SK-N-SH (cell line): ENCODE measurements around the gene ARMC6. TPM values are rescaled to one million over a fixed set of nuclear protein-coding genes. Genes with fewer than 3 reads are reported as not detected.

Experiments used
- CTCF ChIA-PET: fragments of 300-600, 350-600 bp; formaldehyde crosslinking; extraction: SDS; loops from one replicate; lab custom pipeline; 2021; lab: Yijun Ruan, JAX
- POLR2A ChIA-PET: fragments of 350-600 bp; sonication (Branson Sonifier 250); formaldehyde crosslinking; extraction: SDS; loops from one replicate; lab custom pipeline; 2020; ENCODE audit warnings: antibody characterized with exemption, inconsistent platforms; lab: Yijun Ruan, JAX
- DNase-seq: peaks from one replicate; pipeline ENCODE4 v3.0.0; 2012
- H2AFZ ChIP-seq: fragments of 200-600 bp; sonication (generic); 2 replicates; pipeline ENCODE4 v1.8.1; 2016; ENCODE audit warnings: antibody characterized with exemption, mild to moderate bottlenecking, low read depth
- H3F3A ChIP-seq: fragments of 200-600 bp; sonication (generic); replicated peaks from 2 replicates; pipeline ENCODE3; 2016; ENCODE audit warnings: antibody characterized with exemption, mild to moderate bottlenecking; ENCODE audit not compliant: insufficient read depth
- H3K27ac ChIP-seq, 2 experiments: fragments of 200-500 bp in 1 of 2; fragments of 200-600 bp in 1 of 2; sonication (Bioruptor generic) in 1 of 2; sonication (generic), shearing (Covaris generic) in 1 of 2; 2 replicates each; pipeline versions ENCODE4 v1.5.1 to v1.6.1; 2014 to 2016; ENCODE audit warnings: low read depth in 2 of 2, inconsistent platforms in 1 of 2, low read length in 1 of 2, mild to moderate bottlenecking in 1 of 2, mixed read lengths in 1 of 2
- H3K27me3 ChIP-seq: fragments of 200-600 bp; sonication (generic), shearing (Covaris generic); 2 replicates; pipeline ENCODE4 v1.6.1; 2016; ENCODE audit warnings: mixed run types; ENCODE audit not compliant: insufficient read depth
- H3K36me3 ChIP-seq, 2 experiments: fragments of 200-500 bp in 1 of 2; fragments of 200-600 bp in 1 of 2; sonication (Bioruptor generic) in 1 of 2; sonication (generic) in 1 of 2; replicated peaks in 1 of 2; 2 replicates each; pipeline versions ENCODE3 to v1.5.1; 2014 to 2016; ENCODE audit warnings: low read length in 1 of 2, mild to moderate bottlenecking in 1 of 2; ENCODE audit not compliant: insufficient read depth in 2 of 2, control insufficient read depth in 1 of 2
- H3K4me1 ChIP-seq, 2 experiments: fragments of 200-500 bp in 1 of 2; fragments of 200-600 bp in 1 of 2; sonication (Bioruptor generic) in 1 of 2; sonication (generic), shearing (Covaris generic) in 1 of 2; 2 replicates each; pipeline versions ENCODE4 v1.5.1 to v1.6.1; 2014 to 2016; ENCODE audit warnings: low read depth in 1 of 2, low read length in 1 of 2, mixed run types in 1 of 2; ENCODE audit not compliant: insufficient read depth in 2 of 2, control insufficient read depth in 1 of 2
- H3K4me2 ChIP-seq: fragments of 200-600 bp; sonication (generic), shearing (Covaris generic); 2 replicates; pipeline ENCODE4 v1.6.1; 2017; ENCODE audit warnings: mixed run types
- H3K4me3 ChIP-seq, 2 experiments: fragments of 200-500 bp in 1 of 2; fragments of 200-600 bp in 1 of 2; sonication (Bioruptor generic) in 1 of 2; sonication (generic), shearing (Covaris generic) in 1 of 2; 2 replicates each; pipeline versions ENCODE4 v1.5.1 to v1.8.1; 2014 to 2016; ENCODE audit warnings: low read depth in 2 of 2, inconsistent platforms in 1 of 2, low read length in 1 of 2, mild to moderate bottlenecking in 1 of 2, mixed read lengths in 1 of 2, moderate library complexity in 1 of 2
- H3K79me2 ChIP-seq: fragments of 200-600 bp; sonication (generic); 2 replicates; pipeline ENCODE4 v1.8.1; 2017; ENCODE audit warnings: mild to moderate bottlenecking; ENCODE audit not compliant: insufficient read depth
- H3K9ac ChIP-seq: fragments of 200-600 bp; sonication (generic); 2 replicates; pipeline ENCODE4 v1.6.1; 2017; ENCODE audit warnings: mixed run types
- H3K9me2 ChIP-seq: fragments of 200-600 bp; sonication (generic); 2 replicates; pipeline ENCODE4 v1.6.1; 2017; ENCODE audit warnings: mixed run types
- H3K9me3 ChIP-seq: fragments of 200-600 bp; sonication (generic); 2 replicates; pipeline ENCODE4 v1.6.1; 2017; ENCODE audit warnings: mixed run types, mild to moderate bottlenecking, moderate library complexity
- H4K20me1 ChIP-seq: fragments of 200-600 bp; sonication (generic); 2 replicates; pipeline ENCODE4 v1.6.1; 2017; ENCODE audit warnings: mild to moderate bottlenecking, mixed run types; ENCODE audit not compliant: insufficient read depth
- CHD2 ChIP-seq: fragments of 150-350 bp; IDR thresholded peaks from 2 replicates; pipeline ENCODE4 v1.6.1; 2018; ENCODE audit warnings: low read length; ENCODE audit not compliant: partially characterized antibody
- ELF1 ChIP-seq: IDR thresholded peaks from 2 replicates; pipeline ENCODE4 v1.4.0; 2012
- EP300 ChIP-seq, 2 experiments: IDR thresholded peaks; 2 replicates each; pipeline versions ENCODE4 v1.4.0 to v1.6.1; 2012; ENCODE audit warnings: borderline replicate concordance in 1 of 2, low read depth in 1 of 2, low read length in 1 of 2
- EZH2phosphoT487 ChIP-seq: fragments of 200-600 bp; sonication (generic); IDR thresholded peaks from 2 replicates; pipeline ENCODE4 v1.6.1; 2017; ENCODE audit warnings: low read depth, mixed run types, mild to moderate bottlenecking, antibody characterized with exemption, moderate library complexity, borderline replicate concordance
- FOSL2 ChIP-seq: IDR thresholded peaks from 2 replicates; pipeline ENCODE4 v1.4.0; 2012; ENCODE audit warnings: low read depth, mild to moderate bottlenecking, moderate library complexity, borderline replicate concordance
- FOXM1 ChIP-seq: IDR thresholded peaks from 2 replicates; pipeline ENCODE4 v1.4.0; 2012; ENCODE audit warnings: low read depth, mild to moderate bottlenecking
- JUND ChIP-seq: IDR thresholded peaks from 2 replicates; pipeline ENCODE4 v1.4.0; 2012
- MEF2A ChIP-seq: IDR thresholded peaks from 2 replicates; pipeline ENCODE4 v1.4.0; 2012; ENCODE audit warnings: low read depth, borderline replicate concordance
- MXI1 ChIP-seq: IDR thresholded peaks from 2 replicates; pipeline ENCODE4 v1.6.1; 2012; ENCODE audit warnings: mild to moderate bottlenecking, low read depth, low read length, improper control_type of control experiment
- NRF1 ChIP-seq: IDR thresholded peaks from 2 replicates; pipeline ENCODE4 v1.6.1; 2012; ENCODE audit warnings: low read depth, mild to moderate bottlenecking, low read length
- POLR2AphosphoS5 ChIP-seq: IDR thresholded peaks from 2 replicates; pipeline ENCODE4 v1.6.1; 2012; ENCODE audit warnings: low read depth, low read length
- RAD21 ChIP-seq: IDR thresholded peaks from 2 replicates; pipeline ENCODE4 v1.6.1; 2012; ENCODE audit warnings: mild to moderate bottlenecking, low read length
- RCOR1 ChIP-seq: fragments of 150-350 bp; IDR thresholded peaks from 2 replicates; pipeline ENCODE4 v1.6.1; 2017; ENCODE audit warnings: antibody characterized with exemption, low read length
- RFX5 ChIP-seq: IDR thresholded peaks from 2 replicates; pipeline ENCODE4 v1.6.1; 2012; ENCODE audit warnings: mild to moderate bottlenecking, improper control_type of control experiment, low read length
- SMC3 ChIP-seq: IDR thresholded peaks from 2 replicates; pipeline ENCODE4 v1.6.1; 2012; ENCODE audit warnings: low read depth, low read length, improper control_type of control experiment
- TEAD4 ChIP-seq: IDR thresholded peaks from 2 replicates; pipeline ENCODE4 v1.4.0; 2012; ENCODE audit warnings: mild to moderate bottlenecking, borderline replicate concordance; ENCODE audit not compliant: insufficient read depth
- YY1 ChIP-seq: IDR thresholded peaks from 2 replicates; pipeline ENCODE4 v1.4.0; 2012; ENCODE audit warnings: low read depth, mild to moderate bottlenecking
- WGBS: methylation state at CpG from one replicate; pipeline ENCODE4 v1.1.6; 2017; ENCODE audit warnings: low lambda C conversion rate; 5-methylcytosine and 5-hydroxymethylcytosine counted together
- polyA plus RNA-seq, 3 experiments: library from polyadenylated mRNA; depleted of rRNA; stranded (reverse); fragments of >200 nt; gene quantifications; 2 replicates each; pipeline ENCODE4 v1.2.3, GENCODE V29; 2012
- TF ChIP-seq, protein P1 (sequence below): IDR thresholded peaks from 2 replicates; pipeline ENCODE4 v1.4.0; 2012; ENCODE audit warnings: low read depth, borderline replicate concordance
- TF ChIP-seq, protein P2 (sequence below): IDR thresholded peaks from 2 replicates; pipeline ENCODE4 v1.6.1; 2012; ENCODE audit warnings: mild to moderate bottlenecking, low read depth, low read length, moderate library complexity

ARMC6 gene
- polyA plus RNA-seq, 1 of the 3 experiments (the other 2 are of a cell fraction) = 34.7 TPM

DNA sequence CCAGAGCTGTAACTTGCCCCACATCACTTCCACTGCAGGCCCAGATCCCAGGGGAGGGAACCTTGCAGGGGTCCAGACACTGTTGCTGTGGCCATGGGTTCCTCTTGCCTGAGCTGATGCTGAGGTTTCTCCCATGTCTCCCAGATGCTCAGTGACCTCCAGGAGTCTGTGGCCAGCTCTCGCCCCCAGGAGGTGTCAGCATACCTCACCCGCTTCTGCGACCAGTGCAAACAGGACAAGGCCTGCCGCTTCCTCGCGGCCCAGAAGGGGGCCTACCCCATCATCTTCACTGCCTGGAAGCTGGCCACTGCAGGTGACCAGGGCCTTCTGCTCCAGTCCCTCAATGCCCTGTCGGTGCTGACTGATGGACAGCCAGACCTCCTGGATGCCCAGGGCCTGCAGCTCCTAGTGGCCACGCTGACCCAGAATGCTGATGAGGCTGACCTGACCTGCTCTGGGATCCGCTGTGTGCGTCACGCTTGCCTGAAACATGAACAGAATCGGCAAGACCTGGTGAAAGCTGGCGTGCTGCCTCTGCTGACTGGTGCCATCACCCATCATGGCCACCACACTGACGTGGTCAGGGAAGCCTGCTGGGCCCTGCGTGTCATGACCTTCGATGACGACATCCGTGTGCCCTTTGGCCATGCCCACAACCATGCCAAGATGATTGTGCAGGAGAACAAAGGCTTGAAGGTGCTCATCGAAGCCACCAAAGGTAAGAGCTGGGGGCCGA, 18.2 kb downstream of the ARMC6 start:
- no peaks in the 10 kb centered on the region for H4K20me1 ChIP-seq
- peaks cover 5 to 31% of the 10 kb centered on the region in 2 experiments for H3K36me3 ChIP-seq

DNA sequence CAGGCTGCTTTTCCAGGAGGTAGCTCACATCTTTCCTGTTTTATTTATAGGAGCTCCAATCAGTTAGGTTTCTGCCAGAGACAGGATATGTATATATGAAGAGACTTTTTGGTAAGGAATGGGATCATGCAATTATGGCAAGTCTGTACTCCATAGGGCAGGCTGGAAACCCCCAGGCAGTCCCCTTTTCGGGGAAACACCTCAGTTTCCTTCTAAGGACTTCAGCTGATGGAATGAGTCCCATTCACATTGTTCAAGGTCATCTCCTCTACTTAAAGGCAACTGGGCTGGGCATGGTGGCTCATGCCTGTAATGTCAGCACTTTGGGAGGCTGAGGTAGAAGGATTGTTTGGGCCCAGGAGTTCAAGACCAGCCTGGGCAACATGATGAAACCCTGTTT, 19.5 kb downstream of the ARMC6 start:
- no peak for DNase-seq
- no peaks in the 10 kb centered on the region for H3K9me3 ChIP-seq
- H3K4me3 ChIP-seq = no peak overlapping the region
- WGBS = 81% methylated on average over 1 of the region's 1 CpG
- H4K20me1 ChIP-seq = no peaks in the 10 kb centered on the region
- no peaks in the 10 kb centered on the region for H3K9me2 ChIP-seq
- H2AFZ ChIP-seq = no peak overlapping the region
- no peaks in the 10 kb centered on the region for H3F3A ChIP-seq
- ChIA-PET POLR2A (interaction anchor here (0.6 kb wide), 2 partner anchors 13 to 54 kb away, joined by 3 read pairs; no protein-coding TSS in a partner anchor), CTCF (interaction anchor here (0.7 to 5.6 kb wide), 9 partner anchors 9 to 158 kb away, joined by 3 to 34 read pairs (median 4); partner anchors contain the start of gene SLC25A42)
- H3K4me1 ChIP-seq = no peaks in the 10 kb centered on the region
- H3K9ac ChIP-seq = no peak overlapping the region
- H3K27me3 ChIP-seq = no peaks in the 10 kb centered on the region
- H3K4me2 ChIP-seq = no peak overlapping the region
- no peak overlapping the region for H3K27ac ChIP-seq
- TF ChIP-seq EZH2phosphoT487 (no peak), YY1 (no peak), TEAD4 (no peak), MEF2A (no peak), SMC3 (no peak), MXI1 (no peak), RCOR1 (no peak), POLR2AphosphoS5 (no peak), FOXM1 (no peak), EP300 (IDR thresholded peaks at IDR 0.05; ENCODE audit: borderline replicate concordance in 1 of 2, low read depth in 1 of 2, low read length in 1 of 2) (no peak), CHD2 (no peak), RAD21 (no peak), RFX5 (no peak), NRF1 (no peak), JUND (no peak)
- TF ChIP-seq, protein P1, sequence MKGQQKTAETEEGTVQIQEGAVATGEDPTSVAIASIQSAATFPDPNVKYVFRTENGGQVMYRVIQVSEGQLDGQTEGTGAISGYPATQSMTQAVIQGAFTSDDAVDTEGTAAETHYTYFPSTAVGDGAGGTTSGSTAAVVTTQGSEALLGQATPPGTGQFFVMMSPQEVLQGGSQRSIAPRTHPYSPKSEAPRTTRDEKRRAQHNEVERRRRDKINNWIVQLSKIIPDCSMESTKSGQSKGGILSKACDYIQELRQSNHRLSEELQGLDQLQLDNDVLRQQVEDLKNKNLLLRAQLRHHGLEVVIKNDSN = no peak
- H3K36me3 ChIP-seq = peaks cover 5 to 38% of the 10 kb centered on the region in 2 experiments
- no peaks in the 10 kb centered on the region for H3K79me2 ChIP-seq

More for the DNA sequence above, 18.2 kb downstream of the ARMC6 start:
- no peaks in the 10 kb centered on the region for H3K27me3 ChIP-seq
- H3K4me1 ChIP-seq = no peaks in the 10 kb centered on the region
- no peaks in the 10 kb centered on the region for H3K9me3 ChIP-seq
- H3K4me2 ChIP-seq = no peak overlapping the region
- no peak for TF ChIP-seq FOSL2
- TF ChIP-seq, protein P1 = no peak
- TF ChIP-seq ELF1 = no peak
- TF ChIP-seq, protein P2, sequence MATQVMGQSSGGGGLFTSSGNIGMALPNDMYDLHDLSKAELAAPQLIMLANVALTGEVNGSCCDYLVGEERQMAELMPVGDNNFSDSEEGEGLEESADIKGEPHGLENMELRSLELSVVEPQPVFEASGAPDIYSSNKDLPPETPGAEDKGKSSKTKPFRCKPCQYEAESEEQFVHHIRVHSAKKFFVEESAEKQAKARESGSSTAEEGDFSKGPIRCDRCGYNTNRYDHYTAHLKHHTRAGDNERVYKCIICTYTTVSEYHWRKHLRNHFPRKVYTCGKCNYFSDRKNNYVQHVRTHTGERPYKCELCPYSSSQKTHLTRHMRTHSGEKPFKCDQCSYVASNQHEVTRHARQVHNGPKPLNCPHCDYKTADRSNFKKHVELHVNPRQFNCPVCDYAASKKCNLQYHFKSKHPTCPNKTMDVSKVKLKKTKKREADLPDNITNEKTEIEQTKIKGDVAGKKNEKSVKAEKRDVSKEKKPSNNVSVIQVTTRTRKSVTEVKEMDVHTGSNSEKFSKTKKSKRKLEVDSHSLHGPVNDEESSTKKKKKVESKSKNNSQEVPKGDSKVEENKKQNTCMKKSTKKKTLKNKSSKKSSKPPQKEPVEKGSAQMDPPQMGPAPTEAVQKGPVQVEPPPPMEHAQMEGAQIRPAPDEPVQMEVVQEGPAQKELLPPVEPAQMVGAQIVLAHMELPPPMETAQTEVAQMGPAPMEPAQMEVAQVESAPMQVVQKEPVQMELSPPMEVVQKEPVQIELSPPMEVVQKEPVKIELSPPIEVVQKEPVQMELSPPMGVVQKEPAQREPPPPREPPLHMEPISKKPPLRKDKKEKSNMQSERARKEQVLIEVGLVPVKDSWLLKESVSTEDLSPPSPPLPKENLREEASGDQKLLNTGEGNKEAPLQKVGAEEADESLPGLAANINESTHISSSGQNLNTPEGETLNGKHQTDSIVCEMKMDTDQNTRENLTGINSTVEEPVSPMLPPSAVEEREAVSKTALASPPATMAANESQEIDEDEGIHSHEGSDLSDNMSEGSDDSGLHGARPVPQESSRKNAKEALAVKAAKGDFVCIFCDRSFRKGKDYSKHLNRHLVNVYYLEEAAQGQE = no peak
- TF ChIP-seq TEAD4 = no peak
- no peak for TF ChIP-seq RAD21
- no peak for TF ChIP-seq POLR2AphosphoS5
- H3K27ac ChIP-seq = no peak overlapping the region
- no peak for DNase-seq
- ChIA-PET CTCF (interaction anchor here (0.6 to 5.6 kb wide), 6 partner anchors 12 to 157 kb away, joined by 3 to 34 read pairs (median 6); partner anchors contain the start of gene SLC25A42), POLR2A (no interaction called here)
- H3K79me2 ChIP-seq = no peaks in the 10 kb centered on the region
- no peak overlapping the region for H2AFZ ChIP-seq
- no peak overlapping the region for H3K9ac ChIP-seq
- H3F3A ChIP-seq = no peaks in the 10 kb centered on the region
- WGBS = 95% methylated on average over 11 of the region's 20 CpGs
- H3K4me3 ChIP-seq = no peak overlapping the region
- H3K9me2 ChIP-seq = no peaks in the 10 kb centered on the region
